HCT116 (cell line): ENCODE measurements around the gene RET. TPM values are rescaled to one million over a fixed set of nuclear protein-coding genes. Genes with fewer than 3 reads are reported as not detected.

ENCODE experiments used
- ATAC-seq: fragments of 200-7000 bp; cut with Tn5 transposase; 2 replicates; pipeline ENCODE4 v1.9.1; 2020; ENCODE audit warnings: mild to moderate bottlenecking, moderate library complexity
- BruUV-seq: library from RNA; stranded (reverse); fragments of 400-500 nt; replicated peaks from 2 replicates; lab custom pipeline; 2021; lab: Mats Ljungman, UMichigan
- CTCF ChIA-PET: fragments of 300-600 bp; sonication (Branson Sonifier 250); formaldehyde crosslinking; loops from one replicate; lab custom pipeline; 2021; ENCODE audit warnings: antibody characterized with exemption; lab: Charles Lee
- POLR2A ChIA-PET: fragments of 300-600, 350-600 bp; sonication (Branson Sonifier 250); formaldehyde crosslinking; loops from one replicate; lab custom pipeline; 2021; ENCODE audit warnings: antibody characterized with exemption; lab: Charles Lee
- RAD21 ChIA-PET, 2 experiments: fragments of 300-600 bp; sonication (Branson Sonifier 250); formaldehyde crosslinking; loops; one replicate each; lab custom pipeline; 2023; ENCODE audit warnings: low total read pairs in 2 of 2; ENCODE audit not compliant: uncharacterized antibody in 2 of 2, unreplicated experiment in 2 of 2, low non-redundant PET in 1 of 2; lab: Charles Lee
- DNase-seq: peaks from one replicate; pipeline ENCODE4 v3.0.0-alpha.2; 2010; ENCODE audit warnings: low read depth, low spot score
- H2AFZ ChIP-seq: fragments of 200-600 bp; shearing (Covaris generic), sonication (generic); 2 replicates; pipeline ENCODE4 v1.6.1; 2017; ENCODE audit warnings: low read depth, mixed run types, mixed read lengths, antibody characterized with exemption, low read length; ENCODE audit not compliant: poor library complexity, severe bottlenecking
- H3K27ac ChIP-seq: 2 replicates; pipeline ENCODE4 v1.5.1; 2012; ENCODE audit warnings: low read depth, low read length
- H3K27me3 ChIP-seq: fragments of 200-600 bp; sonication (generic); 2 replicates; pipeline ENCODE4 v1.6.1; 2016; ENCODE audit warnings: mixed run types, low read length, mixed read lengths; ENCODE audit not compliant: insufficient read depth
- H3K36me3 ChIP-seq, 2 experiments: fragments of 200-500 bp in 1 of 2; fragments of 200-600 bp in 1 of 2; sonication (Bioruptor generic) in 1 of 2; sonication (generic) in 1 of 2; 2 replicates each; pipeline versions ENCODE4 v1.5.1 to v1.6.1; 2014 to 2016; ENCODE audit warnings: low read length in 2 of 2, inconsistent platforms in 1 of 2, mixed read lengths in 1 of 2, mixed run types in 1 of 2; ENCODE audit not compliant: insufficient read depth in 2 of 2, control insufficient read depth in 1 of 2
- H3K4me1 ChIP-seq, 2 experiments: fragments of 200-600 bp in 1 of 2; sonication (generic) in 1 of 2; 2 replicates each; pipeline versions ENCODE4 v1.5.1 to v1.6.1; 2012 to 2017; ENCODE audit warnings: low read length in 2 of 2, inconsistent platforms in 1 of 2, mild to moderate bottlenecking in 1 of 2, mixed read lengths in 1 of 2, mixed run types in 1 of 2, moderate library complexity in 1 of 2; ENCODE audit not compliant: insufficient read depth in 2 of 2, control insufficient read depth in 1 of 2
- H3K4me2 ChIP-seq: fragments of 200-600 bp; sonication (generic); 2 replicates; pipeline ENCODE4 v1.6.1; 2017; ENCODE audit warnings: mixed run types, low read length, mixed read lengths
- H3K4me3 ChIP-seq, 2 experiments: fragments of 200-600 bp in 1 of 2; sonication (generic) in 1 of 2; replicated peaks in 1 of 2; 2 replicates each; pipeline ENCODE4 v1.5.1; 2011 to 2016; ENCODE audit warnings: low read length in 2 of 2, control low read depth in 1 of 2, low read depth in 1 of 2, mild to moderate bottlenecking in 1 of 2, mixed read lengths in 1 of 2, mixed run types in 1 of 2
- H3K79me2 ChIP-seq: fragments of 200-600 bp; sonication (generic); 2 replicates; pipeline ENCODE4 v1.6.1; 2017; ENCODE audit warnings: mild to moderate bottlenecking, mixed run types, low read length, moderate library complexity, mixed read lengths; ENCODE audit not compliant: insufficient read depth
- H3K9ac ChIP-seq: fragments of 200-600 bp; sonication (generic); 2 replicates; pipeline ENCODE4 v1.6.1; 2016; ENCODE audit warnings: low read length, mixed read lengths
- H3K9me2 ChIP-seq: fragments of 200-600 bp; sonication (generic), shearing (Covaris generic); 2 replicates; pipeline ENCODE4 v1.6.1; 2017; ENCODE audit warnings: mixed run types, mild to moderate bottlenecking, moderate library complexity; ENCODE audit not compliant: insufficient read depth
- H3K9me3 ChIP-seq, 2 experiments: fragments of 200-500 bp in 1 of 2; fragments of 200-600 bp in 1 of 2; sonication (Bioruptor generic) in 1 of 2; sonication (generic) in 1 of 2; 2 replicates each; pipeline ENCODE4 v1.6.1; 2014 to 2017; ENCODE audit warnings: low read length in 2 of 2, mixed read lengths in 2 of 2, inconsistent platforms in 1 of 2, low read depth in 1 of 2, mild to moderate bottlenecking in 1 of 2, mixed run types in 1 of 2, moderate library complexity in 1 of 2; ENCODE audit not compliant: control insufficient read depth in 1 of 2, insufficient read depth in 1 of 2
- H4K20me1 ChIP-seq: fragments of 200-600 bp; sonication (generic), shearing (Covaris generic); 2 replicates; pipeline ENCODE4 v1.6.1; 2017; ENCODE audit warnings: mixed run types, mild to moderate bottlenecking, moderate library complexity; ENCODE audit not compliant: insufficient read depth
- CEBPB ChIP-seq: IDR thresholded peaks from 2 replicates; pipeline ENCODE4 v1.6.1; 2012; ENCODE audit warnings: low read depth
- ELF1 ChIP-seq: IDR thresholded peaks from 2 replicates; pipeline ENCODE4 v1.6.1; 2012; ENCODE audit warnings: low read depth, borderline replicate concordance
- EZH2 ChIP-seq: fragments of 200-600 bp; sonication (generic); IDR thresholded peaks from 2 replicates; pipeline ENCODE4 v1.6.1; 2017; ENCODE audit warnings: antibody characterized with exemption, mixed run types
- EZH2phosphoT487 ChIP-seq: fragments of 200-600 bp; IDR thresholded peaks from 2 replicates; pipeline ENCODE4 v1.6.1; 2018; ENCODE audit warnings: antibody characterized with exemption, borderline replicate concordance
- FOSL1 ChIP-seq: IDR thresholded peaks from 2 replicates; pipeline ENCODE4 v1.6.1; 2012; ENCODE audit warnings: low read depth
- JUND ChIP-seq: IDR thresholded peaks from 2 replicates; pipeline ENCODE4 v1.6.1; 2012
- POLR2A ChIP-seq: IDR thresholded peaks from 2 replicates; pipeline ENCODE4 v1.7.0; 2011; ENCODE audit warnings: borderline replicate concordance; ENCODE audit not compliant: insufficient read depth, insufficient read length; ENCODE audit errors: extremely low read depth
- POLR2AphosphoS5 ChIP-seq: IDR thresholded peaks from 2 replicates; pipeline ENCODE4 v1.6.1; 2011; ENCODE audit warnings: mild to moderate bottlenecking, low read depth, low read length, moderate library complexity
- SP1 ChIP-seq: IDR thresholded peaks from 2 replicates; pipeline ENCODE4 v1.6.1; 2012; ENCODE audit warnings: low read depth
- SRF ChIP-seq: IDR thresholded peaks from 2 replicates; pipeline ENCODE4 v1.6.1; 2012; ENCODE audit warnings: low read depth
- YY1 ChIP-seq: IDR thresholded peaks from 2 replicates; pipeline ENCODE4 v1.6.1; 2011; ENCODE audit warnings: low read length, low read depth, moderate library complexity, mild to moderate bottlenecking; ENCODE audit not compliant: insufficient replicate concordance; ENCODE audit errors: extremely low read depth
- ZFX ChIP-seq: fragments of 450-650 bp; IDR thresholded peaks from 2 replicates; pipeline ENCODE4 v1.6.1; 2017
- intact Hi-C: fragments of 100-400 bp; cut with micrococcal nuclease; formaldehyde crosslinking; loops from 2 replicates; pipeline ENCODE4 v1.10.0; 2022
- total RNA-seq: library from RNA; stranded (reverse); gene quantifications from one replicate; pipeline ENCODE4 v1.2.1, GENCODE V29; 2021; ENCODE audit not compliant: unreplicated experiment
- TF ChIP-seq, protein P1 (sequence below): IDR thresholded peaks from 2 replicates; pipeline ENCODE4 v1.6.1; 2012
- TF ChIP-seq, protein P2 (sequence below), 3 experiments: fragments of 200-600 bp in 1 of 3; sonication (generic) in 1 of 3; IDR thresholded peaks in 2 of 3; conservative IDR thresholded peaks in 1 of 3; 2 replicates each; pipeline ENCODE4 v1.5.1; 2012 to 2017; ENCODE audit warnings: low read depth in 2 of 3, low read length in 2 of 3, antibody characterized with exemption in 1 of 3, borderline replicate concordance in 1 of 3, control low read depth in 1 of 3, mild to moderate bottlenecking in 1 of 3, mixed read lengths in 1 of 3, mixed run types in 1 of 3, moderate library complexity in 1 of 3; ENCODE audit not compliant: insufficient read depth in 1 of 3
- TF ChIP-seq, protein P3 (sequence below): IDR thresholded peaks from 2 replicates; pipeline ENCODE4 v1.6.1; 2012; ENCODE audit warnings: low read depth

The RET gene
- total RNA-seq, 1 experiment from 2014 or later: 5.9 TPM

DNA sequence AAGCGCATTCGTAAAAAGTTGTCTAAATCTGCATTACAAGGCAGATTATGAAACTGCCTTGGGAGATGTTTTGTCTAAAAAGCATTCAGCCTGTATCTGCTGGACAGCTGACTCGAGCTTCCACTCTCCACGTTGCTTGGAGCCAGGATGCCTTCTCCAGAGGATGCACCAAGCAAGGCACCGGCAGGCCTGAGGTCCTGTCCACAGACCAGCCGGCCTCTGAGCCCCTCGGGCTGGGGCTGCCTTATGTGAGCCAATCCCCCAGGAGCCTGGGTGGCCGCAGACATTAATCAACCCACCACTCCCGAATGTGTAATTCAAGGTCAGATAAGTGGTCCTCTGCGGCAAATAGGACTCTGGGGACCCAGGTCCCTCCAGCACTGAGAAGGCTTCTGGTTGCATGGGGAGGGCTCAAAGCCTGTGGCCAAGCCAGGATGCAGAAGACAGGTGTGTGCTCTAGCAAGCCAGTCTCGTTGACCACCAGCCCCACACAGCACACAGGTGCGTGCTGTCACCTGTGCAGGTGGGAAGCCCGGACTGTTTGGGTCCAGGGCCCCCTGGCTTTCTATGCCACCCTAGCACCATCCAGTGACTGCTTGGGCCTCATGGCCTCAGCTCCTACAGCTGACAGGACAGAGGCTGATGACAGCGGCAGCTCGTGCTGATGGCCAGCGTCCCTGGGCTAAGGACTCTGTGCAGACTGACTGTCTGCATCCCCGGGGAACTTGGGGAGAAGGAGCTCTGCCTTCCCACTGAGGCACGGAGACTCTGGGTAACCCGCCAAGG, 4.8 kb upstream of the RET start:
- DNase-seq (no peak), ATAC-seq (no peak)
- POLR2A ChIA-PET: no interaction called here
- H3K4me1 ChIP-seq: peaks cover 9 to 12% of the 10 kb centered on the region in 2 experiments; a peak in 2 of 4 replicates
- H3K9me2 ChIP-seq: no peaks in the 10 kb centered on the region
- no peaks in the 10 kb centered on the region for H3K9me3 ChIP-seq
- no peaks in the 10 kb centered on the region for H4K20me1 ChIP-seq
- RAD21 ChIA-PET: no interaction called here
- H3K4me3 ChIP-seq: no peak overlapping the region
- H3K79me2 ChIP-seq: no peaks in the 10 kb centered on the region
- no TSS peak for BruUV-seq
- no peak for TF ChIP-seq EZH2
- no peak for TF ChIP-seq ZFX
- no peak for TF ChIP-seq FOSL1
- TF ChIP-seq SP1: no peak
- TF ChIP-seq, protein P1, sequence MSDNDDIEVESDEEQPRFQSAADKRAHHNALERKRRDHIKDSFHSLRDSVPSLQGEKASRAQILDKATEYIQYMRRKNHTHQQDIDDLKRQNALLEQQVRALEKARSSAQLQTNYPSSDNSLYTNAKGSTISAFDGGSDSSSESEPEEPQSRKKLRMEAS: no peak
- no peak for TF ChIP-seq YY1
- TF ChIP-seq POLR2AphosphoS5: no peak
- TF ChIP-seq SRF: no peak
- TF ChIP-seq CEBPB: no peak
- TF ChIP-seq, protein P2, sequence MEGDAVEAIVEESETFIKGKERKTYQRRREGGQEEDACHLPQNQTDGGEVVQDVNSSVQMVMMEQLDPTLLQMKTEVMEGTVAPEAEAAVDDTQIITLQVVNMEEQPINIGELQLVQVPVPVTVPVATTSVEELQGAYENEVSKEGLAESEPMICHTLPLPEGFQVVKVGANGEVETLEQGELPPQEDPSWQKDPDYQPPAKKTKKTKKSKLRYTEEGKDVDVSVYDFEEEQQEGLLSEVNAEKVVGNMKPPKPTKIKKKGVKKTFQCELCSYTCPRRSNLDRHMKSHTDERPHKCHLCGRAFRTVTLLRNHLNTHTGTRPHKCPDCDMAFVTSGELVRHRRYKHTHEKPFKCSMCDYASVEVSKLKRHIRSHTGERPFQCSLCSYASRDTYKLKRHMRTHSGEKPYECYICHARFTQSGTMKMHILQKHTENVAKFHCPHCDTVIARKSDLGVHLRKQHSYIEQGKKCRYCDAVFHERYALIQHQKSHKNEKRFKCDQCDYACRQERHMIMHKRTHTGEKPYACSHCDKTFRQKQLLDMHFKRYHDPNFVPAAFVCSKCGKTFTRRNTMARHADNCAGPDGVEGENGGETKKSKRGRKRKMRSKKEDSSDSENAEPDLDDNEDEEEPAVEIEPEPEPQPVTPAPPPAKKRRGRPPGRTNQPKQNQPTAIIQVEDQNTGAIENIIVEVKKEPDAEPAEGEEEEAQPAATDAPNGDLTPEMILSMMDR (IDR thresholded peaks at IDR 0.05 in 2 of 3, conservative IDR thresholded peaks at IDR 0.05 in 1 of 3; ENCODE audit: borderline replicate concordance in 1 of 3, insufficient read depth in 1 of 3, low read depth in 2 of 3, low read length in 2 of 3): no peak
- TF ChIP-seq EZH2phosphoT487: no peak
- TF ChIP-seq, protein P3, sequence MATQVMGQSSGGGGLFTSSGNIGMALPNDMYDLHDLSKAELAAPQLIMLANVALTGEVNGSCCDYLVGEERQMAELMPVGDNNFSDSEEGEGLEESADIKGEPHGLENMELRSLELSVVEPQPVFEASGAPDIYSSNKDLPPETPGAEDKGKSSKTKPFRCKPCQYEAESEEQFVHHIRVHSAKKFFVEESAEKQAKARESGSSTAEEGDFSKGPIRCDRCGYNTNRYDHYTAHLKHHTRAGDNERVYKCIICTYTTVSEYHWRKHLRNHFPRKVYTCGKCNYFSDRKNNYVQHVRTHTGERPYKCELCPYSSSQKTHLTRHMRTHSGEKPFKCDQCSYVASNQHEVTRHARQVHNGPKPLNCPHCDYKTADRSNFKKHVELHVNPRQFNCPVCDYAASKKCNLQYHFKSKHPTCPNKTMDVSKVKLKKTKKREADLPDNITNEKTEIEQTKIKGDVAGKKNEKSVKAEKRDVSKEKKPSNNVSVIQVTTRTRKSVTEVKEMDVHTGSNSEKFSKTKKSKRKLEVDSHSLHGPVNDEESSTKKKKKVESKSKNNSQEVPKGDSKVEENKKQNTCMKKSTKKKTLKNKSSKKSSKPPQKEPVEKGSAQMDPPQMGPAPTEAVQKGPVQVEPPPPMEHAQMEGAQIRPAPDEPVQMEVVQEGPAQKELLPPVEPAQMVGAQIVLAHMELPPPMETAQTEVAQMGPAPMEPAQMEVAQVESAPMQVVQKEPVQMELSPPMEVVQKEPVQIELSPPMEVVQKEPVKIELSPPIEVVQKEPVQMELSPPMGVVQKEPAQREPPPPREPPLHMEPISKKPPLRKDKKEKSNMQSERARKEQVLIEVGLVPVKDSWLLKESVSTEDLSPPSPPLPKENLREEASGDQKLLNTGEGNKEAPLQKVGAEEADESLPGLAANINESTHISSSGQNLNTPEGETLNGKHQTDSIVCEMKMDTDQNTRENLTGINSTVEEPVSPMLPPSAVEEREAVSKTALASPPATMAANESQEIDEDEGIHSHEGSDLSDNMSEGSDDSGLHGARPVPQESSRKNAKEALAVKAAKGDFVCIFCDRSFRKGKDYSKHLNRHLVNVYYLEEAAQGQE: no peak
- no peak for TF ChIP-seq POLR2A
- no peak for TF ChIP-seq ELF1
- no peak for TF ChIP-seq JUND
- no peak overlapping the region for H3K9ac ChIP-seq
- intact Hi-C loops: no loop called here
- no peak overlapping the region for H3K4me2 ChIP-seq
- no peak overlapping the region for H3K27ac ChIP-seq
- no peak overlapping the region for H2AFZ ChIP-seq
- H3K36me3 ChIP-seq: no peaks in the 10 kb centered on the region
- CTCF ChIA-PET: no interaction called here
- no peaks in the 10 kb centered on the region for H3K27me3 ChIP-seq
